Stimulated activated CD8-positive, alpha-beta memory T cell treated with anti-CD3 and anti-CD28 coated beads, Interleukin-12 subunit alpha, Interleukin-12 subunit beta, amount 100 ng/mL, for 4 hours (primary cell): ENCODE measurements around the gene RHCE.
"Not testable (repeated sequence)": the region's sequence is repeated elsewhere in the genome, so short reads cannot be mapped to it uniquely, and the experiment has no call there.

Experiments
- DNase-seq: peaks from one replicate; pipeline ENCODE4 v3.0.0-alpha.2; 2020; ENCODE audit warnings: low read depth

The RHCE gene

GRCh38 chr1:25420715-25421114 is at the start of gene RHCE:
Gene RHCE (minus strand): TSS chr1:25420825. CDS start chr1:25420786, 39 bp downstream.
- DNase-seq, result not testable (repeated sequence)

- DNase-seq, result no peak
These were observed 48.6 kb upstream of the RHCE start for GRCh38 chr1:25469177-25469576.

GRCh38 chr1:25468033-25468432 is 47.4 kb upstream of the RHCE start:
- no peak for DNase-seq

- no peak for DNase-seq
These were observed 47.0 kb upstream of the RHCE start for GRCh38 chr1:25467616-25468015.

- no peak for DNase-seq
These were observed 46.6 kb upstream of the RHCE start for GRCh38 chr1:25467193-25467592.

- no peak for DNase-seq
These were observed 42.1 kb upstream of the RHCE start for GRCh38 chr1:25462732-25463131.

- no peak for DNase-seq
These were observed 41.2 kb upstream of the RHCE start for GRCh38 chr1:25461849-25462248.

GRCh38 chr1:25460816-25461215 is 40.2 kb upstream of the RHCE start:
- DNase-seq, result not testable (repeated sequence)

- DNase-seq, result no peak
These were observed 39.4 kb upstream of the RHCE start for GRCh38 chr1:25460020-25460419.

GRCh38 chr1:25458541-25459298 is 38.1 kb upstream of the RHCE start:
- DNase-seq, result no peak

GRCh38 chr1:25456502-25456901 is 35.9 kb upstream of the RHCE start:
- DNase-seq, result no peak

- DNase-seq, result no peak
These were observed 31.3 kb upstream of the RHCE start for GRCh38 chr1:25451908-25452307.

GRCh38 chr1:25450891-25451290 is 30.3 kb upstream of the RHCE start:
- DNase-seq, result no peak

GRCh38 chr1:25447547-25447946 is 26.9 kb upstream of the RHCE start:
- no peak for DNase-seq

GRCh38 chr1:25445993-25446538 is 25.4 kb upstream of the RHCE start:
- DNase-seq, result no peak

GRCh38 chr1:25444604-25445003 is 24.0 kb upstream of the RHCE start:
- not testable (repeated sequence) for DNase-seq

- no peak for DNase-seq
These were observed 22.5 kb upstream of the RHCE start for GRCh38 chr1:25443030-25443699.

GRCh38 chr1:25442178-25442577 is 21.6 kb upstream of the RHCE start:
- no peak for DNase-seq

- DNase-seq, result no peak
These were observed 18.7 kb upstream of the RHCE start for GRCh38 chr1:25439287-25439686.

- no peak for DNase-seq
These were observed 17.0 kb upstream of the RHCE start for GRCh38 chr1:25437672-25438071.

- DNase-seq, result no peak
These were observed 14.9 kb upstream of the RHCE start for GRCh38 chr1:25435397-25436108.

- DNase-seq, result no peak
These were observed 13.0 kb upstream of the RHCE start for GRCh38 chr1:25433389-25434186.
